DMS53 treated with DMSO at 0.1 percent for 48 hours (cell line): ENCODE measurements around the gene SWSAP1.
"Not testable (repeated sequence)": the region's sequence is repeated elsewhere in the genome, so short reads cannot be mapped to it uniquely, and the experiment has no call there.

Experiments used
- DNase-seq: peaks from one replicate; lab custom pipeline; 2025; ENCODE audit not compliant: unreplicated experiment; lab: John Stamatoyannopoulos, UW

Gene SWSAP1

DNA sequence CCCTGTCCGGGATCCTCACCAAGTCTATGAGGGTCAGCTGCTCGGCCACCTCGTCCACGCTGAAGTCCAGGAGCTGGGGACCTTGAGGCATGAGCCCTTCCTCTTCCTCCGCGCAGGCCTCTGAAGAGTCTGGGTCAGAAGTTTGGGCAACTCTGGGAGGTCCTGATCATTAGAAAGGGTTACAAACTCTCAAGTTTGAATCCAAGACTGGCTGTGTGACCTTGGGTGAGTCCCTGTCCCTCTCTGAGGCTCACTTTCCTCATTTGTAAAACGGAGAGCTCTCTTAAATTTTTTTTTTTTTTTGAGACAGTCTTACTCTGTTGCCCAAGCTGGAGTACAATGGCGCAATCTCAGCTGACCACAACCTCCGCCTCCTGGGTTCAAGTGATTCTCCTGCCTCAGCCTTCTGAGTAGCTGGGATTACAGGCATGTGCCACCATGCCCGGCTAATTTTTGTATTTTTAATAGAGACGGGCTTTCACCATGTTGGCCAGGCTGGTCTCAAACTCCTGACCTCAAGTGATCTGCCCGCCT lies 32.3 kb downstream of the SWSAP1 start:
- not testable (repeated sequence) for DNase-seq

GRCh38 chr19:11408591-11408990 lies 34.1 kb downstream of the SWSAP1 start:
- DNase-seq: no peak

GRCh38 chr19:11410682-11411081 lies 36.2 kb downstream of the SWSAP1 start:
- no peak for DNase-seq

- no peak for DNase-seq
Observed at GRCh38 chr19:11414544-11414943, 40.1 kb downstream of the SWSAP1 start.

DNA sequence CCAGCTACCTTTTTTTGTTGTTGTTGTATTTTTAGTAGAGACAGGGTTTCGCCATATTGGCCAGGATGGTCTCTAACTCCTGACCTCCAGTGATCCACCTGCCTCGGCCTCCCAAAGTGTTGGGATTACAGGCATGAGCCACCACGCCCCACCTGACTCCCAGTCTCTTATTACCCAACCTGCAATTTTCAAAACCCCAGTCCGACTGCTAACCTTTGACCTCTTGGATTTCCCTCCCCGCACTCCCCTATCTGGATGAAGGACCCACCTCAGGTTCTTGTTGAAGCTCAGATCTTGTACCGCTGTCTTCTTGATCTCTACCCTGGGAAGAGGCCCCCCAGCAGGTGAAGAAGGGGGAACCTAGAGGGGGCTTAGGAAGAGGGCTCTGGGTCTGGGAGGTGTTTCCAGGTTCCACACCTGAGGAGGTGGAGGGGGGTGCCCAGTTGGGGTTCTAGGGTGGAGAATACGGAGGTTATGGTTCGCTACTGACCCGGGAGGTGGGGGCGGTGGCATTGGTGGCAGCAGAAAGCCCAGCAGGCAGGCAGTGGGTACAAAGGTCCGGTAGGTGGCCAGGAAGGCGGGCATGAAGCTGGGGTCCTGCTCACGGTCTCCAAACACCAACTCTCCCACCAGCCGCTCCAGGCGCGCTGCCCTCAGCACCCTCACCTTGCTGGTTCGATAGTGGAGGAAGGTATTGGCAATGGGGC lies 42.0 kb downstream of the SWSAP1 start:
- no peak for DNase-seq

GRCh38 chr19:11418094-11418548 lies 43.7 kb downstream of the SWSAP1 start:
- no peak for DNase-seq

DNA sequence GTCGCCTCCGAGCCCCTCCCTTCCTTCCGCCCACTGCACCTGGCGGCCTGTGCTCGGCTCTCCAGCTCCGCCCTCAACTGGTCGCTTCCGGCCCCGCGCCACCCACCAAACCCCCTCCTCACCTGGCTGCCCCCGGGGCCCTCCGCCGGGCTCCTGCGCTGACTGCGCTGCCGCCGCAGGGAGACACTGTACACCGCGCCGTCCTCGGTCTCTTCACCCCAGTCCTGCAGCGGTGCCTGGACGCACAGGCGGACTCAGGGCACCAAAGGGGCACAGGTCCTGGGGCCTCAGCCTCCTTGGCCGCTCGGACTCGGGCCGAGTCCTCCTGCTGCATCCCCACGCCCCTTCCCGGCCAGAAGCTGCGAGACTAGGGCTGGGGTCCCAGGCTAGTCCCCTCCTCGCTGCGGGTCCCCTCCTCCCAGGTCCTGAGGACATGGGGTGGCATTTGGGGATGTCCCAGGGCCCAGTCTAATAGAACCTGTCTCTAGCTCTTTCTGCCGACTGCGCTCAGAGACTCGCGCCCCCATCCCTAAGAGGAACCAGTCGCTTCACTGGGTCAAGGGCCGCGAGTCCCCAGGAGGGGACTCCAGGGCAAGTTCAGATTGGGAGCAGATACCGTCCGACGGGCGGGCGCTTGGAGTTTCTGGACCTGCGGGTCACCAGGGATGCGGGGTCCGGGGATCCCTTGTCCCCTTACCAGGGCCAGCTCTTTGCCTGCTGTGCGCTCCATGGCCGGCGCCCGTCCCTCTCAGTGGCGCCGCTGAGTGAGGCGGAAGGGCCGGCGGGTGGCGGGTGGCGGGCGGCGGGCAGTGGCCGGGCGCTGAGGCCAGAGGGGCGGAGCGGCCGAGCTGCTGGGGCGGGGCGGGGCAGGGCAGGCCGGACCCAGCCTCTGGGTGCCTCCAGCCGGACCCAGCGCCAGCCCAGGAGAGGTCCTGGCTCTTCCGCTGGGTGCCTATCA lies 44.4 kb downstream of the SWSAP1 start, which contains the start of gene RGL3:
Gene RGL3, minus strand, starts transcription at position 766 of the 958 bp plus-strand sequence. Its CDS starts 36 bp downstream, at position 730.
- DNase-seq: peak; percentile 39

DNA sequence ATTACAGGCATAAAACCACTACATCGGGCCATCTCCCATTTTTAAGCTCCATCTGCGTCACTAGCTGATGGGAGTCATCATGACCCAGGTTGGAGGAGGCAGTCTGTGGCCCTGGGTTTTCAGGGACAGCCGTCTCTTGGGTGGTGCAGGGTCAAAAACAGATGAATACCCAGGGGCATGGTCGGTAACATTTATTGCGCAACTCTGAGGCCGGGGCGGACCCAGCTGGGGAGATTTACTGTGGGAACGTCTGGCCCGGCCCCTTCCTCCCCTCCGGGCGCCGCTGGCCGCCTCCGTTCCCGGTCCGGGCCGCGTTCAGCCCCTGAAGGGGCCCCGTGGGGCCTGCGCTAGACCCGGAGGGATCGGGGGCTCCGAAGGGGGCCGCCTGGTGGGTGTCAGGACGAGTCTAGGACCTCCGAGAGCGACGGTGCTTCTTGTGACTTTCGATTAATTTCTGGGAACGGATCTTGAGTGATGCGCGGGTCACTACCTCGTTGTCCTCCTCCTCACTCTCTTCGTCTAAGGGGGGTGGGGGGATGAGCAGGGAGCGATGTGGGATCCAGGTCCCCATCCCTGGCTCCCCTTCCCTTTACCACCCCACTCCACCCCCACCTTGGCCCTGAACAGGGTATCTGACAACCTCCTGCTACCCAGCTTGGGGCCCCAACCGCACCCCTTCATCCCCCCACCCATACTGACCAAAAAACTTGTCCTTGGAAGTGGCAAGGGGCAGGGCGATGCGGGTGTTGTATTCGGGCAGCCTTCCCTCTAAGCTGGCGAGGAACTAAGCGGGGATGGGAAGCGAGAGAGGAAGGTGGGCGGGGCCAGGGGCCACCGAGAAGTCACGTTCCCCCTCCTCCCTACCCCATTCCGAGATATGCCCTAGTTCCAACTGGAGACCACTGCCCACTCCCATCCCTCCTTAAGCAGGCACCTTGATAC lies 46.2 kb downstream of the SWSAP1 start:
- no peak for DNase-seq

DNA sequence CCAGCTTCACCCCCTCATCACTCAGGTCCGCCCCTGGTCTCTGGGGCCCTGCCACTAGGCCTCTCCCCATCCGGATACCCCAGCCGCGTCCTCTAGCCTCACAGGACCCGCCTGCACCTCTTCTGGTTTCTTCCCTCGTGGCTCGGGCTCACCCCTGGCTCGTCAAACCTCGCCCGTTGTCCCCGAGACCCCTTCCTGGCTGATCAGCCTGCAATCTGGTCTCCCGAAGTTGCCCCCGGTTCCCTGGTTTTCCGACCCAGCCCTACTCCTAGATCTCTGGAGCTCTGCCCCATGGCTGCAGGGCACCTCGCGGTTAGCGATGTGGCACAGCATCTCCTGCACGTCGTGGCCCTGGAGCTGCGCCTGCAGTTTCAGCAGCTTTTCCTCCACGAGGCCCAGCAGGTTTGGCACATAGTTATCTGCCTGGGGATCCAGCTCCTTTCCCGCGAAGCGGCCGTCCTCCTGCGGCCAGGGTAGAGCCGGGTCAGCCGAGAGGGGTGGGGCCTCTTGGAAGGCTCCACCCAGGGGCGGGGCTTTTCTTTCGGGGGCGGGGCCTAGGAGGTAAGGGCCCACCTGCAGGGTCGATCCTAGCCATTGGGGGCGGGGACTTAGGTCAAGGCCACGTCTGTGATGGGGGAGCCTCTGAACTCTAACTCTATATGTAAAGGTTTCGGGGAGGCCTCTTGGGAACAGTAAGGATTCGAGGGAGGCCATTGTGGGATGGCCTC lies 47.1 kb downstream of the SWSAP1 start:
- DNase-seq: peak; percentile 61

DNA sequence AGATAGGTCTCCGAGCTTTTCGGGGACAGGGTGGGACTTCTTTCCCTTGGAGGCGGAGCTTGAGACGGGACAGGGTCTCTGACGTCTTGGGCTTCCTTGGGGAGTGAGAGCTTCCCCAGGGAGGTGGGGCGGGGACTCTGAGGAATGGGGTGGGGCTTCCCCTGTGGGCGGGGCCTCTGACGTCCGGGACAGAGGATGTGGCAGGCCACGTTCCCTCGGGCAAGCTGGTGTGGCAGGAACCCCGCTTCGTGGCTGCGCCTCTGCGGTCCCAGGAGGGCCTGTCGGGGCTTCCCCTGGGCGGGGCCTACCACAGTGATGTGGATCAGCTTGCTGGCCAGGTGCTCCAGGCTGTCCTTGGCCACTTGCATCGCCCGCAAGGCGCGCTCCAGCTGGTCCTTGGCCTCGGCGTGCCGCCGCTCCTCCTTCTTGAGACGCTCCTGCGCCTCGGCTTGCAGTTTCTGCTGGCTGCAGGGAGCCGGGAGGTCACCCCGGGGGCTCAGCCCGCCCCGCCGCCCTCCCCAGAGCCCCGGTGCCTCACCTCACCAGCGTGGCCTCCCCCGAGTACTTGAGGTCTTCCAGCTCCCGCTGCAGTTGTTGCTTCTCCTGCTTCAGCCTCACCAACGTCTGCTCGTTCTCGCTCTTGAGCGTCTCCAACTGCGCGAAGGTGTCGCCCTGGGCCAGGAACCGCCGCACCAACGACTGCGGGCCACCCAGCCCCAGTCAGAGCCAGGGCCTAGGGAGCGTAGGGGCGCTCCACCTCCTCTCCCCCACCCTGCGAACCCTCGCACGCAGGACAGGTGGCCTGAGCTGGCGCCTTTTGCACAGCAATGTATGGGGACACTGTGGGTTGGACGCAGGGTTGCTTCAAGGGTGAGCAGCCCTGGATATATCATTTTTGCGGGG lies 47.9 kb downstream of the SWSAP1 start:
- peak; percentile 61 for DNase-seq

DNA sequence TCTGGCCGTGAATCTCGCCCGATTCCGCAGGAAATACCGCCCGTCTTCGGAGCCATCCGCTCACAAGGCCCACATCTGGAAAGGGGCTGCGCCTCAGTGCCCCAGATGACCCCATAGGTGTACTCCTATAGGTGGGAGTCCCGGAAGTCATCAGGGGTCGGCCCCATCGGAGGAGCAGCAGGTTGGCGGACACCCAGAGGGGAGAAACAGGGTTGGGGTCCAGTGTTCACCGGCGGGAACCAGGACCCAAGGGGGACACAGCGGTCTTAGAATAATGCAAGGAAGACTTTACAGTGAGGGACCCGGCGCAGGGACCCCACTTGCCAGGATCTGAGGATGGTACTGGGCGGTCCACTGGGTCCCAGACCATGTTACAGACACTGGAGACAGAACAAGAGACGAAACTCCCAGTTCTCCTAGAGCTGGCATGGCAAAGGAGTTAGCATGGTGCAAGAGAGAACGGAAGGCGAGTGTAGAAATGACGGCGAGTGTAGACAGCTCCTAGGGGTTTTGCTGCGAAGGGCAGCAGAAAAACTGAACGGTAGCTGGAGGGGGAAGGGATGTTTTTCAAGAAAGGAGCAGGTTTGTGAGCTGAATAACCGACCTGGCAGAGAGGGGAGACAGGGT lies 48.8 kb downstream of the SWSAP1 start:
- DNase-seq: no peak

DNA sequence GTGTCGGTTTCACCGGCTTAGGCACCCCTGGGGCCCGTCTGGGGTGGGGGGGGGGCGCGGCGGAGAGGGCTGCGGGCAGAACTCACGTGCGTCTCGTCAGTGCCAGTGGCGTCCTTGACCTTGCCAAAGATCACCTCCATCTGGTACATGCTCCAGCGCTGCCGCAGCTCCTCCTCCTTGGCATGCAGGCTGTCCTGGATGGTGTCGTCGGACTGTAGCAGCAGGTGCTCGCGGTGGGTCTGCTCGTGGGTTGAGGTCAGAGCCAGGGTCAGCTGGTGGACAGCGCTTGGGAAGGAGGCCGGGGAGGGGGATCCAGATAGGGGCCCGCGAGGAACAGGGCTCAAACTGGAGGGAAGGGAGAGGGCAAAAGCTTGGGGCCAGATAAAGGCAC lies 49.3 kb downstream of the SWSAP1 start:
- DNase-seq: no peak
